Right cardiac atrium (tissue), 5 donors: Measurements from ENCODE around the gene ANKRD61. TPM values are rescaled to one million over a fixed set of nuclear protein-coding genes. Genes with fewer than 3 reads are reported as not detected.
"Not testable (repeated sequence)": the region's sequence is repeated elsewhere in the genome, so short reads cannot be mapped to it uniquely, and the experiment has no call there.

Experiments used
- ATAC-seq, 2 donors: fragments of 200-7000 bp; cut with Tn5 transposase; one replicate each; pipeline versions ENCODE4 v1.8.0 to v1.9.1; 2020; ENCODE audit warnings: moderate library complexity in 2 of 2, mild to moderate bottlenecking in 1 of 2
- DNase-seq, 3 donors: peaks; one replicate each; pipeline ENCODE4 v3.0.0-alpha.2; 2020
- H3K27ac ChIP-seq: one replicate; pipeline ENCODE4 v1.5.1; 2013; ENCODE audit warnings: mild to moderate bottlenecking, low read length, control low read depth, moderate library complexity
- H3K27me3 ChIP-seq: one replicate; pipeline ENCODE4 v1.6.1; 2013; ENCODE audit not compliant: control insufficient read depth, insufficient read depth
- H3K4me1 ChIP-seq: one replicate; pipeline ENCODE4 v1.6.1; 2013; ENCODE audit warnings: low read length; ENCODE audit not compliant: control insufficient read depth, insufficient read depth
- H3K4me3 ChIP-seq: one replicate; pipeline ENCODE4 v1.5.1; 2013; ENCODE audit warnings: low read length, control low read depth
- H3K9me3 ChIP-seq: one replicate; pipeline ENCODE4 v1.6.1; 2013; ENCODE audit warnings: low read length; ENCODE audit not compliant: control insufficient read depth
- WGBS: extraction: QIAGEN DNeasy Blood & Tissue Kit; methylation state at CpG from one replicate; pipeline ENCODE4 v1.1.7; 2013; 5-methylcytosine and 5-hydroxymethylcytosine counted together
- intact Hi-C, 4 donors: fragments of 100-400 bp; cut with DNase I; formaldehyde crosslinking; loops; one replicate each; pipeline versions ENCODE4 v1.11.0 to v1.14.0; 2022 to 2023
- polyA plus RNA-seq: library from polyadenylated mRNA; stranded (reverse); fragments of 200-250 nt; gene quantifications from one replicate; pipeline ENCODE4 v1.2.3, GENCODE V29; 2013
- total RNA-seq, 4 donors: library from RNA; stranded (reverse); fragmentation: NEBNext Ultra II Directional; extraction: Animal tissue kit (Norgen Biotek cat#: 25700); gene quantifications; one replicate each; pipeline ENCODE4 v1.2.1, GENCODE V29; 2021
- donor health status: healthy with polysubstance abuse.
- donor health status: DM: no; HTN: yes; CAD: no.
- donor health status: DM: no; HTN: no; CAD: no.
- donor health status: DM: no; HTN: yes; CAD: no; lungs with severe emphysema.
- donor health status: DM: yes; HTN: yes; CAD: no.

ANKRD61 gene
- total and polyA plus RNA-seq, 5 donors: 0.11 TPM; not detected in 4

- no peaks in the 10 kb centered on the region for H3K4me1 ChIP-seq
- H3K9me3 ChIP-seq: no peaks in the 10 kb centered on the region
- WGBS: 58% methylated on average over 5 of the region's 5 CpGs
- intact Hi-C loops: no loop called here
- DNase-seq (no peak), ATAC-seq (no peak)
- no peaks in the 10 kb centered on the region for H3K27me3 ChIP-seq
- H3K4me3 ChIP-seq: no peak overlapping the region
- H3K27ac ChIP-seq: no peak overlapping the region
Observed at GRCh38 chr7:6032167-6032566, 991 bp downstream of the ANKRD61 start.

- ATAC-seq (no peak), DNase-seq (no peak)
- Histone ChIP-seq H3K27me3 (no peaks in the 10 kb centered on the region), H3K4me3 (no peak overlapping the region), H3K4me1 (no peaks in the 10 kb centered on the region), H3K27ac (no peak overlapping the region), H3K9me3 (no peaks in the 10 kb centered on the region)
- 77% methylated on average over 7 of the region's 7 CpGs for WGBS
- intact Hi-C loops: no loop called here
Observed at GRCh38 chr7:6032641-6033040, 1.5 kb downstream of the ANKRD61 start.

- intact Hi-C loops: no loop called here
- H3K27ac ChIP-seq: no peak overlapping the region
- H3K4me1 ChIP-seq: no peaks in the 10 kb centered on the region
- 95% methylated on average over 10 of the region's 10 CpGs for WGBS
- DNase-seq (no peak), ATAC-seq (no peak)
- no peaks in the 10 kb centered on the region for H3K9me3 ChIP-seq
- H3K27me3 ChIP-seq: no peaks in the 10 kb centered on the region
- H3K4me3 ChIP-seq: no peak overlapping the region
Observed at GRCh38 chr7:6035165-6035564, 4.0 kb downstream of the ANKRD61 start.

- ATAC-seq (no peak), DNase-seq (no peak)
- intact Hi-C loops: no loop called here
- H3K27ac ChIP-seq: no peak overlapping the region
- H3K27me3 ChIP-seq: no peaks in the 10 kb centered on the region
- no peaks in the 10 kb centered on the region for H3K4me1 ChIP-seq
- WGBS: 92% methylated on average over 13 of the region's 13 CpGs
- H3K9me3 ChIP-seq: no peaks in the 10 kb centered on the region
- no peak overlapping the region for H3K4me3 ChIP-seq
Observed at GRCh38 chr7:6035686-6036085, 4.5 kb downstream of the ANKRD61 start.

GRCh38 chr7:6049780-6050179 lies 18.6 kb downstream of the ANKRD61 start:
- intact Hi-C loops: no loop called here
- Histone ChIP-seq H3K9me3 (no peaks in the 10 kb centered on the region), H3K4me1 (no peaks in the 10 kb centered on the region), H3K27ac (no peak overlapping the region), H3K27me3 (no peaks in the 10 kb centered on the region), H3K4me3 (no peak overlapping the region)
- 54% methylated on average over 4 of the region's 4 CpGs for WGBS
- no peak for DNase-seq
- no peak for ATAC-seq

GRCh38 chr7:6051185-6051584 lies 20.0 kb downstream of the ANKRD61 start:
- WGBS: 96% methylated on average over 9 of the region's 9 CpGs

GRCh38 chr7:6056616-6057015 lies 25.4 kb downstream of the ANKRD61 start:
- no peak overlapping the region for H3K4me3 ChIP-seq
- no peaks in the 10 kb centered on the region for H3K4me1 ChIP-seq
- H3K27me3 ChIP-seq: no peaks in the 10 kb centered on the region
- DNase-seq (no peak), ATAC-seq (no peak)
- WGBS: 47% methylated on average over 1 of the region's 1 CpG
- intact Hi-C loops: no loop called here
- H3K9me3 ChIP-seq: no peaks in the 10 kb centered on the region
- H3K27ac ChIP-seq: no peak overlapping the region

More at GRCh38 chr7:6051185-6051584, 20.0 kb downstream of the ANKRD61 start:
- H3K4me3 ChIP-seq, H3K4me1 ChIP-seq, H3K9me3 ChIP-seq, H3K27me3 ChIP-seq, ATAC-seq, intact Hi-C loops, DNase-seq, H3K27ac ChIP-seq: not testable (repeated sequence)

GRCh38 chr7:6057316-6058129 lies 26.3 kb downstream of the ANKRD61 start:
- ATAC-seq: no peak
- 71% methylated on average over 14 of the region's 14 CpGs for WGBS
- no peak overlapping the region for H3K27ac ChIP-seq
- H3K27me3 ChIP-seq: no peaks in the 10 kb centered on the region
- no peaks in the 10 kb centered on the region for H3K9me3 ChIP-seq
- intact Hi-C loops: no loop called here
- no peak for DNase-seq
- no peaks in the 10 kb centered on the region for H3K4me1 ChIP-seq
- no peak overlapping the region for H3K4me3 ChIP-seq

GRCh38 chr7:6059941-6060340 lies 28.8 kb downstream of the ANKRD61 start:
- H3K27ac ChIP-seq, H3K4me1 ChIP-seq, intact Hi-C loops, DNase-seq, H3K27me3 ChIP-seq, H3K4me3 ChIP-seq, H3K9me3 ChIP-seq, ATAC-seq: not testable (repeated sequence)
- WGBS: 96% methylated on average over 11 of the region's 11 CpGs

- intact Hi-C loops: no loop called here
- H3K4me1 ChIP-seq: no peaks in the 10 kb centered on the region
- 70% methylated on average over 3 of the region's 3 CpGs for WGBS
- no peaks in the 10 kb centered on the region for H3K9me3 ChIP-seq
- no peaks in the 10 kb centered on the region for H3K27me3 ChIP-seq
- DNase-seq (no peak), ATAC-seq (no peak)
- H3K27ac ChIP-seq: no peak overlapping the region
- H3K4me3 ChIP-seq: no peak overlapping the region
Observed at GRCh38 chr7:6071406-6071805, 40.2 kb downstream of the ANKRD61 start.

- intact Hi-C loops: no loop called here
- Histone ChIP-seq H3K4me3 (no peak overlapping the region), H3K27ac (no peak overlapping the region), H3K27me3 (no peaks in the 10 kb centered on the region), H3K9me3 (no peaks in the 10 kb centered on the region), H3K4me1 (no peaks in the 10 kb centered on the region)
- ATAC-seq (no peak), DNase-seq (no peak)
- WGBS: 77% methylated on average over 9 of the region's 9 CpGs
Observed at GRCh38 chr7:6074612-6075380, 43.6 kb downstream of the ANKRD61 start.
